Measurements from ENCODE around the gene MTRF1L. TPM values are rescaled to one million over a fixed set of nuclear protein-coding genes. Genes with fewer than 3 reads are reported as not detected.
"Not testable (repeated sequence)": the region's sequence is repeated elsewhere in the genome, so short reads cannot be mapped to it uniquely, and the experiment has no call there.

Gene MTRF1L
- total RNA-seq, 1 donor from 2014 or later: 16.8 TPM

- DNase-seq: no peak
These were observed 32.7 kb downstream of the MTRF1L start for GRCh38 chr6:152969688-152970418.

GRCh38 chr6:152966168-152966894 lies 36.2 kb downstream of the MTRF1L start:
- DNase-seq: not testable (repeated sequence)

GRCh38 chr6:152959333-152959732 lies 43.2 kb downstream of the MTRF1L start:
- DNase-seq: no peak

GRCh38 chr6:152957796-152958195 lies 44.7 kb downstream of the MTRF1L start:
- no peak for DNase-seq

- no peak for DNase-seq
These were observed 48.1 kb downstream of the MTRF1L start for GRCh38 chr6:152954443-152954842.

GRCh38 chr6:152952866-152953509 lies 49.5 kb downstream of the MTRF1L start:
- no peak for DNase-seq

- DNase-seq: no peak
These were observed 50.5 kb downstream of the MTRF1L start for GRCh38 chr6:152952045-152952444.

- no peak for DNase-seq
These were observed 52.3 kb downstream of the MTRF1L start for GRCh38 chr6:152950240-152950639.

GRCh38 chr6:152948150-152948768 lies 54.2 kb downstream of the MTRF1L start:
- DNase-seq: no peak

GRCh38 chr6:152946995-152947394 lies 55.5 kb downstream of the MTRF1L start:
- DNase-seq: no peak

GRCh38 chr6:152946484-152946883 lies 56.0 kb downstream of the MTRF1L start:
- no peak for DNase-seq

- DNase-seq: no peak
These were observed 59.1 kb downstream of the MTRF1L start for GRCh38 chr6:152943260-152943897.

GRCh38 chr6:152942319-152942869 lies 60.1 kb downstream of the MTRF1L start:
- DNase-seq: no peak

- no peak for DNase-seq
These were observed 60.8 kb downstream of the MTRF1L start for GRCh38 chr6:152941746-152942145.

Small RNA genes within 50 kb of the gene (small RNA-seq; reads per million reads assigned to genes)
- gene AL080276.1: not detected

Other genes starting within 250 kb of the MTRF1L start
- gene FBXO5, start 19.7 kb downstream of the MTRF1L start, total RNA-seq: 6.4 TPM
- gene RGS17, start 128.6 kb upstream of the MTRF1L start, total RNA-seq: 119 TPM

All from occipital lobe (tissue), 3 donors.